Neural progenitor cell (in vitro differentiated cells): ENCODE data around the gene CC2D2A.

Experiments
- CTCF ChIP-seq: fragments of 200-600 bp; sonication (generic); IDR thresholded peaks from 2 replicates; pipeline ENCODE4 v1.5.1; 2017; ENCODE audit warnings: antibody characterized with exemption, mild to moderate bottlenecking
- EZH2 ChIP-seq: fragments of 200-600 bp; sonication (generic); IDR thresholded peaks from 2 replicates; pipeline ENCODE4 v1.6.1; 2017; ENCODE audit warnings: antibody characterized with exemption, mild to moderate bottlenecking, moderate library complexity
- EZH2phosphoT487 ChIP-seq: fragments of 200-600 bp; sonication (generic); IDR thresholded peaks from 2 replicates; pipeline ENCODE4 v1.6.1; 2017; ENCODE audit warnings: antibody characterized with exemption

GRCh38 chr4:15476396-15476795, 6.7 kb downstream of the CC2D2A start:
- no peak for TF ChIP-seq CTCF
- TF ChIP-seq EZH2phosphoT487, result no peak
- no peak for TF ChIP-seq EZH2
